ENCODE results near the gene KCNIP1.

GRCh38 chr5:170740551-170741205, 236.9 kb downstream of the KCNIP1 start:
- TF ChIP-seq, protein P1, sequence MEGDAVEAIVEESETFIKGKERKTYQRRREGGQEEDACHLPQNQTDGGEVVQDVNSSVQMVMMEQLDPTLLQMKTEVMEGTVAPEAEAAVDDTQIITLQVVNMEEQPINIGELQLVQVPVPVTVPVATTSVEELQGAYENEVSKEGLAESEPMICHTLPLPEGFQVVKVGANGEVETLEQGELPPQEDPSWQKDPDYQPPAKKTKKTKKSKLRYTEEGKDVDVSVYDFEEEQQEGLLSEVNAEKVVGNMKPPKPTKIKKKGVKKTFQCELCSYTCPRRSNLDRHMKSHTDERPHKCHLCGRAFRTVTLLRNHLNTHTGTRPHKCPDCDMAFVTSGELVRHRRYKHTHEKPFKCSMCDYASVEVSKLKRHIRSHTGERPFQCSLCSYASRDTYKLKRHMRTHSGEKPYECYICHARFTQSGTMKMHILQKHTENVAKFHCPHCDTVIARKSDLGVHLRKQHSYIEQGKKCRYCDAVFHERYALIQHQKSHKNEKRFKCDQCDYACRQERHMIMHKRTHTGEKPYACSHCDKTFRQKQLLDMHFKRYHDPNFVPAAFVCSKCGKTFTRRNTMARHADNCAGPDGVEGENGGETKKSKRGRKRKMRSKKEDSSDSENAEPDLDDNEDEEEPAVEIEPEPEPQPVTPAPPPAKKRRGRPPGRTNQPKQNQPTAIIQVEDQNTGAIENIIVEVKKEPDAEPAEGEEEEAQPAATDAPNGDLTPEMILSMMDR (IDR thresholded peaks at IDR 0.05), result no peak
- no peak for TF ChIP-seq POLR2A (IDR thresholded peaks at IDR 0.05)

Data from heart left ventricle (tissue), 13 donors.